Breast epithelium (tissue), 4 donors: ENCODE results near the gene SRGAP3. TPM values are rescaled to one million over a fixed set of nuclear protein-coding genes. Genes with fewer than 3 reads are reported as not detected.

Experiments
- DNase-seq, 2 donors: peaks; one replicate each; pipeline ENCODE4 v3.0.0-alpha.2; 2019; ENCODE audit warnings: low spot score in 2 of 2
- H3K27ac ChIP-seq, 2 donors: fragments of 200-600 bp; sonication (generic) in 1 of 2; one replicate each; pipeline ENCODE4 v1.5.1; 2016 to 2019; ENCODE audit warnings: mild to moderate bottlenecking in 1 of 2
- H3K27me3 ChIP-seq, 2 donors: fragments of 200-600 bp; sonication (generic) in 1 of 2; one replicate each; pipeline versions ENCODE4 v1.5.1 to v1.6.0; 2017 to 2019; ENCODE audit warnings: control low read depth in 1 of 2, mild to moderate bottlenecking in 1 of 2
- H3K36me3 ChIP-seq: fragments of 200-600 bp; one replicate; pipeline ENCODE4 v1.5.1; 2019
- H3K4me1 ChIP-seq, 2 donors: fragments of 200-600 bp; sonication (generic); one replicate each; pipeline ENCODE4 v1.5.1; 2016 to 2019; ENCODE audit warnings: control low read depth in 1 of 2
- H3K4me3 ChIP-seq, 3 donors: fragments of 200-600 bp; sonication (generic); 1 replicate in 2 of 3; 2 replicates in 1 of 3; pipeline ENCODE4 v1.5.1; 2016 to 2019; ENCODE audit warnings: mild to moderate bottlenecking in 3 of 3, moderate library complexity in 2 of 3
- H3K9me3 ChIP-seq, 2 donors: fragments of 200-600 bp; sonication (generic) in 1 of 2; one replicate each; pipeline ENCODE4 v1.5.1; 2016 to 2019; ENCODE audit warnings: control low read depth in 1 of 2
- POLR2A ChIP-seq: fragments of 450-650 bp; IDR thresholded peaks from one replicate; pipeline ENCODE4 v1.6.1; 2016; ENCODE audit warnings: antibody characterized with exemption, mild to moderate bottlenecking, moderate library complexity
- POLR2AphosphoS5 ChIP-seq, 3 donors: sonication (generic); formaldehyde crosslinking; IDR thresholded peaks; one replicate each; pipeline ENCODE4 v1.6.1; 2017; ENCODE audit warnings: antibody characterized with exemption in 3 of 3
- intact Hi-C: fragments of 100-400 bp; cut with DNase I; formaldehyde crosslinking; loops from one replicate; pipeline ENCODE4 v1.15.1; 2023; ENCODE audit warnings: low total_unique reads
- total RNA-seq, 3 donors: library from RNA; depleted of rRNA; stranded (reverse); fragments of >200 nt; gene quantifications; one replicate each; pipeline ENCODE4 v1.1.0, GENCODE V29; 2016
- TF ChIP-seq, protein P1 (sequence below), 3 donors: fragments of 450-650 bp; IDR thresholded peaks; one replicate each; pipeline ENCODE4 v1.5.1; 2016 to 2017; ENCODE audit warnings: antibody characterized with exemption in 3 of 3, mild to moderate bottlenecking in 3 of 3, moderate library complexity in 3 of 3

The SRGAP3 gene
- total RNA-seq, 3 donors from 2014 or later, result 13.6 to 21.5 (median 19.0) TPM

DNA sequence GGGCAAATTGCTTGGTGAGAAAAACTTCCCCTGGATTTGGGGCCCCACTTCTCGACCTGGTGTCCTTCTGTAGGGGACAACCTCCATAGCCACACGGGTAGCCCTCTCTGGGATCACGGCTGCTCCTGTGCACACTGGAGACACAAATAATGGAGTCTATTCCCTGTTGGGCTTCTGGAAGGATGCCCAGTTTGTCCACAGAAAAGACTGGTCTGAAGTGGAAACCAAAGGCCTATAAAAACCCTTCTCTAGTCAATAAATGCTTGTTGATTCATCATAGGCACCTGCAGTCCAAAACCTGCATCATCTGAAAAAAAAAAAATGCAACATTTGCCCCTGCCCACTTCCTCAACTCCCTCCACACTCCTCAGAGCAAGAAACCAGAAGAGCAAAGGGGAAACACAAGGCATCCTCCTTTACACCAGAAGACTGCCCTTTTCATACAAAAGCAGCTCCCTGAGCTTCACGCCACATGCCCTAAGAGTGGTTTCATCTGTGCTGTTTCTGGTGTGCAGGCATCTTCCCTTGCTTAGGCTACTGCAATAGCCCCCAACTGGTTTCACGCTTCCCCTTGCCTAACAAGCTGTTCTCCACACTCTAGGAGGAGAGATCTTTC lies 36.3 kb downstream of the SRGAP3 start:
- no peaks in the 10 kb centered on the region for H3K9me3 ChIP-seq
- DNase-seq, result no peak

DNA sequence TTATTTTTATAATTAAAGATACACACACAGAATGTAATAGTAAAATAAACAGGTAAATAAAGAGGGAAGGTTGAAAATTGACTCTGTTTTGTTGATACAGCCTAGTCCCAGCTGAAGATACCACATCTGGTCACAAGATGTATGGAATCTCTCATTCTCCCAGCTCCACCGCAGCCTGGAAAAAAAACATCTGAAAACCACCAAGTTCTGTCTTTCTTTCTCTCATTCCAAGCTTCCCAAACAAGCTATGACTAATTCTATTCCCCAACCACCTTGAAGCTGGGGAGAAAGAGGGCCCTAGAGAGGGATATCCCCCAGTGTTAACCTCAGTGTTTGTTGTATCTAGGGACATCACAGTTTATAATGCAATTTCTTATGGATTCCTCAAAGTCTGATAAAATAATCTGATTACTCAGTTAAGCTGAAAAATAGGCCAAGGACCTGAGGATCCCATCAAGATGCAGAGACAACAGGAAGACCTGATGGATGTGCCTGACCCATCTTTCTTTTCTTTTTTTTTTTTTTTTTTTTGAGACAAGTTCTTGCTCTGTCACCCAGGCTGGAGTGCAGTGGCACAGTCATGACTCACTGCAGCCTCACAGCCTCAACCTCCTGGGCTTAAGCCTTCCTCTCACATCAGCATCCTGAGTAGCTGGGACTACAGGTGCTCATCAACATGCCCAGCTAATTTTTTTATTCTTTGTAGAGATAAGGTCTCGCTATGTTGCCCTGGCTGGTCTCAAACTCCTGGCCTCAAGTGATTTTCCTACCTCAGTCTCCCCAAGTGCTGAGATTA lies 38.1 kb downstream of the SRGAP3 start:
- DNase-seq, result no peak
- Histone ChIP-seq H3K4me1 (no peaks in the 10 kb centered on the region), H3K27me3 (no peaks in the 10 kb centered on the region), H3K36me3 (no peaks in the 10 kb centered on the region), H3K27ac (no peak overlapping the region), H3K9me3 (no peaks in the 10 kb centered on the region), H3K4me3 (no peak overlapping the region)
- no peak for TF ChIP-seq POLR2A
- no peak for TF ChIP-seq POLR2AphosphoS5 (IDR thresholded peaks at IDR 0.05)
- TF ChIP-seq, protein P1, sequence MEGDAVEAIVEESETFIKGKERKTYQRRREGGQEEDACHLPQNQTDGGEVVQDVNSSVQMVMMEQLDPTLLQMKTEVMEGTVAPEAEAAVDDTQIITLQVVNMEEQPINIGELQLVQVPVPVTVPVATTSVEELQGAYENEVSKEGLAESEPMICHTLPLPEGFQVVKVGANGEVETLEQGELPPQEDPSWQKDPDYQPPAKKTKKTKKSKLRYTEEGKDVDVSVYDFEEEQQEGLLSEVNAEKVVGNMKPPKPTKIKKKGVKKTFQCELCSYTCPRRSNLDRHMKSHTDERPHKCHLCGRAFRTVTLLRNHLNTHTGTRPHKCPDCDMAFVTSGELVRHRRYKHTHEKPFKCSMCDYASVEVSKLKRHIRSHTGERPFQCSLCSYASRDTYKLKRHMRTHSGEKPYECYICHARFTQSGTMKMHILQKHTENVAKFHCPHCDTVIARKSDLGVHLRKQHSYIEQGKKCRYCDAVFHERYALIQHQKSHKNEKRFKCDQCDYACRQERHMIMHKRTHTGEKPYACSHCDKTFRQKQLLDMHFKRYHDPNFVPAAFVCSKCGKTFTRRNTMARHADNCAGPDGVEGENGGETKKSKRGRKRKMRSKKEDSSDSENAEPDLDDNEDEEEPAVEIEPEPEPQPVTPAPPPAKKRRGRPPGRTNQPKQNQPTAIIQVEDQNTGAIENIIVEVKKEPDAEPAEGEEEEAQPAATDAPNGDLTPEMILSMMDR (IDR thresholded peaks at IDR 0.05), result no peak
- intact Hi-C loops, result no loop called here

More for the DNA sequence above, 36.3 kb downstream of the SRGAP3 start:
- H3K36me3 ChIP-seq, result no peaks in the 10 kb centered on the region
- H3K4me3 ChIP-seq, result no peak overlapping the region
- intact Hi-C loops, result no loop called here
- H3K27ac ChIP-seq, result no peak overlapping the region
- no peak for TF ChIP-seq POLR2AphosphoS5 (IDR thresholded peaks at IDR 0.05)
- TF ChIP-seq, protein P1 (IDR thresholded peaks at IDR 0.05), result no peak
- TF ChIP-seq POLR2A, result no peak
- no peaks in the 10 kb centered on the region for H3K27me3 ChIP-seq
- H3K4me1 ChIP-seq, result no peaks in the 10 kb centered on the region

DNA sequence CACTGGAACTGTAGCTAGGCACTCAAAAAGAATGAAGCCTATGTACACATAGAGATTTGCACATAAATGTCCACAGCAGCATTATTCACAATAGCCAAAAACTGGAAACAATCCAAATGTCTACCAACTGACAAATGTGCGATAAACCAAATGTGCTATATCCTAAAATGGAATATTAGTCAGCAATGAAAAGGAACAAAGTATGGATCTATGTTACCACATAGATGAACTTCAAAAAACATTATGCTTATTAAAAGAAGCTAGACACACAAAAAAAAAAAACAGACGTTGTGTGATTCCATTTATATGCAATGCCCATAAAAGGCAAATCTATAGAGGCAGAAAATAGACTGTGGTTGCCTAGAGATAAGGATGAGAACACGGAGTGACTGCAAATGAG lies 39.7 kb downstream of the SRGAP3 start:
- H3K9me3 ChIP-seq, result no peaks in the 10 kb centered on the region
- H3K4me1 ChIP-seq, result no peaks in the 10 kb centered on the region
- H3K4me3 ChIP-seq, result no peak overlapping the region
- no peak overlapping the region for H3K27ac ChIP-seq
- DNase-seq, result no peak
- no peaks in the 10 kb centered on the region for H3K27me3 ChIP-seq
- intact Hi-C loops, result no loop called here
- TF ChIP-seq POLR2A (no peak), POLR2AphosphoS5 (IDR thresholded peaks at IDR 0.05) (no peak)
- TF ChIP-seq, protein P1 (IDR thresholded peaks at IDR 0.05), result no peak
- H3K36me3 ChIP-seq, result no peaks in the 10 kb centered on the region

DNA sequence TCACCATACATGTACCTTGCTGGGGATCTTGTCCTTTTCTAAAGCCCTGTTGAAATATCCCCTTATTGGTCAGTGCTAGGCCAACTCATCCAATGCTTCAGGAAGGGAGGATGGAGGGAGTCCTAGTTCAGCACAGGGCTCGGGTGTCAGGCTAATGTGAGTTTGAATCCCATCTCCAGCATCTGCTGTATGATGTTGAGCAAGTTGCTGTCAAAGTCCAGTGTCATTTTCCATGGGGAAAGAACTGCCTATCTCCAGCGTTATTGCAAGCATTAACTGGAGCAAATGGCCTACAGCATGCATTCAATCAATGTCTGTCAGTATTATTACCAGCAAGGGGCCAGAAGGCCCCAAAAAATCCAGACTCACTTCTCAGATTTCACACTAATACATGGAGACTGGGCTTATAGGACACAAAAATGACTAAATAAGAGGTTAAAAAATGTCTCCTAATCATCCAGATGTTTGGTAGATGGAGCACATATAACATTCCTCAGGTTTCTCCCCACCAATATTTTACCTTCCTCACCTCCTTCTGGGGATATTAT lies 40.8 kb downstream of the SRGAP3 start:
- no peak for DNase-seq
- Histone ChIP-seq H3K4me3 (no peak overlapping the region), H3K36me3 (no peaks in the 10 kb centered on the region), H3K4me1 (no peaks in the 10 kb centered on the region), H3K27ac (no peak overlapping the region), H3K27me3 (no peaks in the 10 kb centered on the region), H3K9me3 (no peaks in the 10 kb centered on the region)
- intact Hi-C loops, result no loop called here
- TF ChIP-seq, protein P1 (IDR thresholded peaks at IDR 0.05), result no peak
- TF ChIP-seq POLR2A, result no peak
- no peak for TF ChIP-seq POLR2AphosphoS5 (IDR thresholded peaks at IDR 0.05)
